Measurements from ENCODE around the gene CDKN1A. TPM values are rescaled to one million over a fixed set of nuclear protein-coding genes. Genes with fewer than 3 reads are reported as not detected.

The CDKN1A gene
- total RNA-seq, 1 experiment from 2014 or later = 17.4 TPM

DNA sequence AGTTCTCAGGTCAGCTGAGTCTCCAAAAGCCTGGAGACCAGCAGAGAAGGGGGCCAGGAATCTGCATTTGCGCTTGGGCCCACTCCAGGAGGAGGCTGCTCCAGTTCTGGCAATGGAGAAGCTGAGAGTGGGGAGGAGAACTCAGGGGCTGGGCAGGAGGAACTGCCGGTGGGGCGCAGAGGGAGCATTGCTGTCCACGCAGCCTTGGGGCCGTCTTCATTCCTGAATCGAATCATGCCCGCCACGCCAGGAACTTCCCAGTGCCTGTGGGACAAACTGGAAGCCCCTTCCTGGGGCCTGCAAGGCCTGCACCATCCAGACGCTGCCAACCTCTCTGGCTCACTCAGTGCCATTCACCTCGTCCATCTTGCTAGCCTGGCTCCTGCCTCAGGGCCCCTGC is 36.0 kb downstream of the CDKN1A start:
- no peaks in the 10 kb centered on the region for H3K23me2 ChIP-seq (ENCODE audit: insufficient read length, low read depth, low read length, poor library complexity, severe bottlenecking)
- TF ChIP-seq, protein P1, sequence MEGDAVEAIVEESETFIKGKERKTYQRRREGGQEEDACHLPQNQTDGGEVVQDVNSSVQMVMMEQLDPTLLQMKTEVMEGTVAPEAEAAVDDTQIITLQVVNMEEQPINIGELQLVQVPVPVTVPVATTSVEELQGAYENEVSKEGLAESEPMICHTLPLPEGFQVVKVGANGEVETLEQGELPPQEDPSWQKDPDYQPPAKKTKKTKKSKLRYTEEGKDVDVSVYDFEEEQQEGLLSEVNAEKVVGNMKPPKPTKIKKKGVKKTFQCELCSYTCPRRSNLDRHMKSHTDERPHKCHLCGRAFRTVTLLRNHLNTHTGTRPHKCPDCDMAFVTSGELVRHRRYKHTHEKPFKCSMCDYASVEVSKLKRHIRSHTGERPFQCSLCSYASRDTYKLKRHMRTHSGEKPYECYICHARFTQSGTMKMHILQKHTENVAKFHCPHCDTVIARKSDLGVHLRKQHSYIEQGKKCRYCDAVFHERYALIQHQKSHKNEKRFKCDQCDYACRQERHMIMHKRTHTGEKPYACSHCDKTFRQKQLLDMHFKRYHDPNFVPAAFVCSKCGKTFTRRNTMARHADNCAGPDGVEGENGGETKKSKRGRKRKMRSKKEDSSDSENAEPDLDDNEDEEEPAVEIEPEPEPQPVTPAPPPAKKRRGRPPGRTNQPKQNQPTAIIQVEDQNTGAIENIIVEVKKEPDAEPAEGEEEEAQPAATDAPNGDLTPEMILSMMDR (conservative IDR thresholded peaks at IDR 0.05) = no peak
- no peak overlapping the region for H3K14ac ChIP-seq (ENCODE audit: insufficient read depth, low read length)
- H3K79me1 ChIP-seq (ENCODE audit: insufficient read depth, low read depth, low read length, poor library complexity, severe bottlenecking) = no peaks in the 10 kb centered on the region
- H4K20me1 ChIP-seq (ENCODE audit: control insufficient read depth, insufficient read depth, insufficient read length) = no peaks in the 10 kb centered on the region
- H2BK120ac ChIP-seq (ENCODE audit: low read depth, low read length, poor library complexity, severe bottlenecking) = no peak overlapping the region
- H2BK5ac ChIP-seq (ENCODE audit: insufficient read length, low read length) = no peak overlapping the region
- no peak overlapping the region for H2AFZ ChIP-seq (ENCODE audit: low read length)
- no peak overlapping the region for H2BK12ac ChIP-seq (ENCODE audit: insufficient read length, low read depth, low read length)
- H3K9me3 Mint-ChIP-seq = no peaks in the 10 kb centered on the region
- H3K27ac Mint-ChIP-seq = no peak overlapping the region
- H2BK15ac ChIP-seq (ENCODE audit: low read depth, low read length) = no peak overlapping the region
- no peak overlapping the region for H3K4ac ChIP-seq (ENCODE audit: low read depth, low read length)
- H4K8ac ChIP-seq (replicated peaks; ENCODE audit: insufficient read length, low read depth, low read length) = no peak overlapping the region
- no peaks in the 10 kb centered on the region for H3K27me3 ChIP-seq (ENCODE audit: insufficient read depth, low read length)
- WGBS (ENCODE audit: extremely low coverage, insufficient read length, low lambda C conversion rate) = no CpG with 5 or more reads among the region's 10 CpGs
- H3K4me3 Mint-ChIP-seq = no peak overlapping the region
- no peak overlapping the region for H3T11ph ChIP-seq (ENCODE audit: low read length)
- H3K36me3 Mint-ChIP-seq (ENCODE audit: insufficient read depth in 1 of 3, low read depth in 3 of 3) = no peaks in the 10 kb centered on the region
- no peak overlapping the region for H2AK5ac ChIP-seq (ENCODE audit: insufficient read length, low read length)
- no peaks in the 10 kb centered on the region for H3K79me2 ChIP-seq (ENCODE audit: insufficient read depth, low read length)
- no peaks in the 10 kb centered on the region for H3K9me3 ChIP-seq (ENCODE audit: control insufficient read depth, low read depth, low read length)
- H3K23ac ChIP-seq (ENCODE audit: insufficient read length, low read depth, low read length) = no peak overlapping the region
- no peak overlapping the region for H3K4me2 ChIP-seq (ENCODE audit: insufficient read depth, insufficient read length, low read length)
- H3K18ac ChIP-seq (ENCODE audit: insufficient read length, low read depth, low read length) = no peak overlapping the region
- no peak overlapping the region for H3K27ac ChIP-seq (ENCODE audit: insufficient read length, low read depth, low read length)
- H4K5ac ChIP-seq (ENCODE audit: insufficient read length, low read depth, low read length) = no peak overlapping the region
- H4K91ac ChIP-seq (ENCODE audit: insufficient read length, low read depth, low read length) = no peak overlapping the region
- H2BK20ac ChIP-seq (ENCODE audit: low read depth, low read length, poor library complexity, severe bottlenecking) = no peak overlapping the region
- no peaks in the 10 kb centered on the region; the same call in 1 of the 2 replicates for H3K4me1 ChIP-seq (ENCODE audit: insufficient read depth, low read length)
- DNase-seq = no peak
- no peak overlapping the region for H3K9ac ChIP-seq (ENCODE audit: extremely low read depth, insufficient read length, low read length)
- no peaks in the 10 kb centered on the region; the same call in 1 of the 2 replicates for H3K27me3 Mint-ChIP-seq (ENCODE audit: low read depth)
- peaks cover 3 to 5% of the 10 kb centered on the region in 2 experiments; a peak in 1 of 4 replicates for H3K4me1 Mint-ChIP-seq
- H3K56ac ChIP-seq (ENCODE audit: insufficient read length, low read depth, low read length) = no peak overlapping the region

All from H9 (cell line).